ENCODE data around the gene ACTN1. TPM values are rescaled to one million over a fixed set of nuclear protein-coding genes. Genes with fewer than 3 reads are reported as not detected.

Gene ACTN1
- polyA plus RNA-seq, 1 experiment = 1,184 TPM

- ChIA-PET CTCF (interaction anchor here (1.2 to 1.9 kb wide), 2 partner anchors 14 to 20 kb away, joined by 3 to 4 read pairs; no protein-coding TSS in a partner anchor), POLR2A (no interaction called here)
- H3K4me3 ChIP-seq (ENCODE audit: low read depth, low read length) = no peak overlapping the region
- no peak for TF ChIP-seq CTCF (IDR thresholded peaks at IDR 0.05; ENCODE audit: insufficient read depth, low read depth, low read length)
- no peaks in the 10 kb centered on the region for H3K27me3 ChIP-seq (ENCODE audit: control insufficient read depth, insufficient read depth, low read length)
- H3K36me3 ChIP-seq (ENCODE audit: control insufficient read depth, insufficient read depth, low read length) = peaks cover 71% of the 10 kb centered on the region
- no peak for DNase-seq (ENCODE audit: low read depth)
These were observed 102.1 kb downstream of the ACTN1 start for GRCh38 chr14:68876976-68877375.

- ChIA-PET POLR2A (no interaction called here), CTCF (interaction anchor here (0.9 to 2.3 kb wide), 2 partner anchors 12 to 232 kb away, joined by 5 to 11 read pairs; no protein-coding TSS in a partner anchor)
- TF ChIP-seq CTCF (IDR thresholded peaks at IDR 0.05; ENCODE audit: insufficient read depth, low read depth, low read length) = no peak
These were observed 104.4 kb downstream of the ACTN1 start for GRCh38 chr14:68874746-68875155.

GRCh38 chr14:68873376-68873775 lies 105.7 kb downstream of the ACTN1 start:
- POLR2A ChIA-PET = no interaction called here
- CTCF ChIA-PET = interaction anchor here (0.6 to 2.3 kb wide), 5 partner anchors 10 to 1036 kb away, joined by 3 to 11 read pairs (median 3); no protein-coding TSS in a partner anchor
- peaks cover 54% of the 10 kb centered on the region for H3K36me3 ChIP-seq (ENCODE audit: control insufficient read depth, insufficient read depth, low read length)
- no peak for TF ChIP-seq CTCF (IDR thresholded peaks at IDR 0.05; ENCODE audit: insufficient read depth, low read depth, low read length)
- DNase-seq (ENCODE audit: low read depth) = no peak
- no peaks in the 10 kb centered on the region for H3K27me3 ChIP-seq (ENCODE audit: control insufficient read depth, insufficient read depth, low read length)
- H3K4me3 ChIP-seq (ENCODE audit: low read depth, low read length) = no peak overlapping the region

More at GRCh38 chr14:68874746-68875155, 104.4 kb downstream of the ACTN1 start:
- no peaks in the 10 kb centered on the region for H3K27me3 ChIP-seq (ENCODE audit: control insufficient read depth, insufficient read depth, low read length)
- no peak overlapping the region for H3K4me3 ChIP-seq (ENCODE audit: low read depth, low read length)
- peaks cover 66% of the 10 kb centered on the region for H3K36me3 ChIP-seq (ENCODE audit: control insufficient read depth, insufficient read depth, low read length)
- DNase-seq (ENCODE audit: low read depth) = no peak

- Histone ChIP-seq H3K4me3 (ENCODE audit: low read depth, low read length) (no peak overlapping the region), H3K27me3 (ENCODE audit: control insufficient read depth, insufficient read depth, low read length) (no peaks in the 10 kb centered on the region), H3K36me3 (ENCODE audit: control insufficient read depth, insufficient read depth, low read length) (peaks cover 36% of the 10 kb centered on the region)
- ChIA-PET POLR2A (interaction anchor here (0.6 kb wide), 1 partner anchor 62 kb away, joined by 3 read pairs; no protein-coding TSS in a partner anchor), CTCF (interaction anchor here (1.9 kb wide), 1 partner anchor 9 kb away, joined by 10 read pairs; no protein-coding TSS in a partner anchor)
- DNase-seq (ENCODE audit: low read depth) = no peak
- no peak for TF ChIP-seq CTCF (IDR thresholded peaks at IDR 0.05; ENCODE audit: insufficient read depth, low read depth, low read length)
These were observed 107.7 kb downstream of the ACTN1 start for GRCh38 chr14:68871392-68871791.

GRCh38 chr14:68866991-68867533 lies 112.0 kb downstream of the ACTN1 start:
- ChIA-PET CTCF (interaction anchor here (0.6 to 10.7 kb wide), 2 partner anchors 44 to 238 kb away, joined by 3 to 136 read pairs; no protein-coding TSS in a partner anchor), POLR2A (no interaction called here)
- TF ChIP-seq CTCF (IDR thresholded peaks at IDR 0.05; ENCODE audit: insufficient read depth, low read depth, low read length) = no peak

More at GRCh38 chr14:68866991-68867533, 112.0 kb downstream of the ACTN1 start:
- DNase-seq (ENCODE audit: low read depth) = no peak
- Histone ChIP-seq H3K27me3 (ENCODE audit: control insufficient read depth, insufficient read depth, low read length) (no peaks in the 10 kb centered on the region), H3K36me3 (ENCODE audit: control insufficient read depth, insufficient read depth, low read length) (peaks cover 11% of the 10 kb centered on the region), H3K4me3 (ENCODE audit: low read depth, low read length) (no peak overlapping the region)

Measured in BJ (cell line).